ENCODE data around the gene FABP3.

FABP3 gene

DNA sequence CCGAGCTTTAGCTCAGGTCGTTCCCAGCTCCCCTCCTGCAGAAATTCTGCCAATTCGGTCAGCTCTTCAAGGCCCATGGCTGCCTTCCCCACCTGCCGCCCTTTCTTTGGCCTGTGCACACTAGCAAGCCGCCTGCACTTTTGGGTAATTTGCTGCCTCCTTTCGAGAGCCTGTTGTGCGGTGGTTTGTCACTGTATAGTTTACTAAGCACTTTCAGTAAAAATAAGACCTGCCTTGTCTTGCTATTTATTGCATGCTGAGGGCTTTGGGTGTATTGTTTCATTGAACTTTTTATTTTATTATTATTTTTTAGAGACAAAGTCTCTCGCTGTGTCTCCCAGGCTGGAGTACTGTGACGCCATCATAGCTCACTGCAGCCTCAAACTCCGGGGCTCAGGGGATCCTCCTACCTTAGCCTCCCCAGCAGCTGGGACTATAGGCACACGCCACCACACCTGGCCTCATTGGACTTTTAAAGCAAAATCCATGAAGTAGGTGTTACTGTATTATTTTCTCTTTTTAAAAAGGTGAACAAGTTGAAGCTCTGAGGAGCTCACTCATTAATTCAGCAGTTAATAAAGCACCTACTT, 1.1 kb upstream of the FABP3 start:
- H3K9me3 ChIP-seq (ENCODE audit: control insufficient read depth in 5 of 5, low read length in 5 of 5) = no peaks in the 10 kb centered on the region
- H3K9ac ChIP-seq (ENCODE audit: low read length in 5 of 5) = peak overlapping the region in 1 of 5 donors; percentile 26
- H3K27ac ChIP-seq (ENCODE audit: low read depth, low read length) = no peak overlapping the region
- no peaks in the 10 kb centered on the region for H3K27me3 ChIP-seq (ENCODE audit: control insufficient read depth in 5 of 5, insufficient read depth in 4 of 5, low read length in 5 of 5)
- H3K4me1 ChIP-seq (ENCODE audit: control insufficient read depth in 5 of 5, insufficient read depth in 5 of 5, low read length in 5 of 5) = peaks cover 2 to 43% (median 27%) of the 10 kb centered on the region in 5 donors
- H3K36me3 ChIP-seq (ENCODE audit: control insufficient read depth in 5 of 5, insufficient read depth in 5 of 5, low read length in 5 of 5) = no peaks in the 10 kb centered on the region
- H3K4me3 ChIP-seq (ENCODE audit: low read depth in 1 of 5, low read length in 5 of 5) = peak overlapping the region in 4 of 5 donors; percentile 48 to 73 (median 64)

GRCh38 chr1:31372751-31373055, 173 bp downstream of the FABP3 start:
- Histone ChIP-seq H3K9ac (ENCODE audit: low read length in 5 of 5) (peak overlapping the region in 3 of 5 donors; percentile 46 to 72 (median 62)), H3K4me3 (ENCODE audit: low read depth in 1 of 5, low read length in 5 of 5) (peak overlapping the region in 4 of 5 donors; percentile 56 to 73 (median 72)), H3K36me3 (ENCODE audit: control insufficient read depth in 5 of 5, insufficient read depth in 5 of 5, low read length in 5 of 5) (peaks cover 0 to 4% (median 0%) of the 10 kb centered on the region in 5 donors), H3K27me3 (ENCODE audit: control insufficient read depth in 5 of 5, insufficient read depth in 4 of 5, low read length in 5 of 5) (no peaks in the 10 kb centered on the region), H3K4me1 (ENCODE audit: control insufficient read depth in 5 of 5, insufficient read depth in 5 of 5, low read length in 5 of 5) (peaks cover 5 to 43% (median 27%) of the 10 kb centered on the region in 5 donors), H3K27ac (ENCODE audit: low read depth, low read length) (peak overlapping the region; percentile 70), H3K9me3 (ENCODE audit: control insufficient read depth in 5 of 5, low read length in 5 of 5) (no peaks in the 10 kb centered on the region)

DNA sequence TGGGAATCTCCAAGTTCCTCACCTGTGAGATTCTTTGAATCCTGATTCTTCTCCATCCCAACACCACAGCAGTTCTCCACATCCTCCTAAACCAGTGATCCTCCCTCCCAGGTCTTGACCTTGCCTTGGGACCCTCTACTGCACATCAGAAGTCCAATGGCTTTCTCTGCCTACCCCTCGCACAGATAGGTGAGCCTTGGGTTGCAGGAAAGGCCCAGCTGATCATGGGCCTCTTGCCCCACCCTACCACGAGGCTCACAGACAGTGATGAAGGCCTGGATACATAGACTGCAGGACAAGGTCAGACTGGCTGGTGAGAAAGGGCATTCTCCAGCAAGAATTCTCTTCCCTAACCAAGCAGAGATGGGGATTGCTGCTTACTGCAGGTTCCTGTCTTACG, 825 bp downstream of the FABP3 start:
- no peaks in the 10 kb centered on the region for H3K27me3 ChIP-seq (ENCODE audit: control insufficient read depth in 5 of 5, insufficient read depth in 4 of 5, low read length in 5 of 5)
- H3K4me3 ChIP-seq (ENCODE audit: low read depth in 1 of 5, low read length in 5 of 5) = peak overlapping the region in 4 of 5 donors; percentile 56 to 73 (median 72)
- H3K36me3 ChIP-seq (ENCODE audit: control insufficient read depth in 5 of 5, insufficient read depth in 5 of 5, low read length in 5 of 5) = peaks cover 0 to 9% (median 6%) of the 10 kb centered on the region in 5 donors
- no peak overlapping the region for H3K9ac ChIP-seq (ENCODE audit: low read length in 5 of 5)
- no peaks in the 10 kb centered on the region for H3K9me3 ChIP-seq (ENCODE audit: control insufficient read depth in 5 of 5, low read length in 5 of 5)
- H3K27ac ChIP-seq (ENCODE audit: low read depth, low read length) = no peak overlapping the region
- peaks cover 5 to 43% (median 27%) of the 10 kb centered on the region in 5 donors for H3K4me1 ChIP-seq (ENCODE audit: control insufficient read depth in 5 of 5, insufficient read depth in 5 of 5, low read length in 5 of 5)

DNA sequence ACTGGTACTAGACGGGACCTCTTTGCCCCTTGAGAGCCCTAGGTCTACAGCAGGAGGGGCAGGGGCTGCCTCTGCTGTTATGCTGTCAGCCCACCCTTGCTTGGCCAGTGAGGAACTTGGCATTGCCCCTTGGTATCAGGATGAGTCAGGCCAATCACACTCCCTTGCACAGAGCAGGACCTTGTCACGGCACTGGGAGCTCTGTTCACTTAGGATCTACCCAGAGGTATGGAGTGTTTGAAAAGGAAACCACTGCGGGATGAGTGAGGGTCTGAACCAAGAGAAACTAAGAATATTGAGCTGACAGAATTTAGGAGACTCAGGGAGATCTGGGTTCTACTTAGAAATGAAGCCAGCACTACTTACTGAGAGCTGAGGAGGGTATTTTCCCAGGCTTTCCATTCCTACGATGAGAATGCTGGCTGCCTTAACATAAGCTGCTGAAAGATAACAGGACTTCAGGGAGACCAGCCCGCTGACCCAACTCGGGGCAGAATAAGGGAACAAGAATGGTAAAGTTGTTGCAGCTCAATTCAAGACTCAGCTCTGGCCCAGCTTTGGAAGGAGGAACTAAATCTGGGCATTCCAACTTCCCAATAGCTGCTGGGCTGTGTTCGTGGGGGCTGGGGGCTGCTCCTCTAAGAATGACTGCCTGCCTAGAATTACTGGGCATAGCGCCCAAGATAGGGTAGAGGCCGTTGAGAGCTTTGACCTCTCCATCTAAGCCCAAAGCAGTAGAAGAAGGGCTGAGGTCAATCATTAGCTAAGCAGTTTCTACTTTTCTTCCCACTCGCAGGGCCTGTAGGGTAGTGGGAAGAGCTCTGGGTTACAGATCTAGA, 1.5 kb downstream of the FABP3 start:
- peaks cover 0 to 15% (median 12%) of the 10 kb centered on the region in 5 donors for H3K36me3 ChIP-seq (ENCODE audit: control insufficient read depth in 5 of 5, insufficient read depth in 5 of 5, low read length in 5 of 5)
- H3K27ac ChIP-seq (ENCODE audit: low read depth, low read length) = no peak overlapping the region
- H3K9me3 ChIP-seq (ENCODE audit: control insufficient read depth in 5 of 5, low read length in 5 of 5) = no peaks in the 10 kb centered on the region
- peak overlapping the region in 2 of 5 donors; percentile 56 to 73 for H3K4me3 ChIP-seq (ENCODE audit: low read depth in 1 of 5, low read length in 5 of 5)
- H3K27me3 ChIP-seq (ENCODE audit: control insufficient read depth in 5 of 5, insufficient read depth in 4 of 5, low read length in 5 of 5) = no peaks in the 10 kb centered on the region
- H3K4me1 ChIP-seq (ENCODE audit: control insufficient read depth in 5 of 5, insufficient read depth in 5 of 5, low read length in 5 of 5) = peaks cover 5 to 43% (median 27%) of the 10 kb centered on the region in 5 donors
- no peak overlapping the region for H3K9ac ChIP-seq (ENCODE audit: low read length in 5 of 5)

GRCh38 chr1:31370565-31370964, 2.3 kb downstream of the FABP3 start:
- Histone ChIP-seq H3K9ac (ENCODE audit: low read length in 5 of 5) (no peak overlapping the region), H3K4me3 (ENCODE audit: low read depth in 1 of 5, low read length in 5 of 5) (peak overlapping the region in 1 of 5 donors; percentile 36), H3K4me1 (ENCODE audit: control insufficient read depth in 5 of 5, insufficient read depth in 5 of 5, low read length in 5 of 5) (peaks cover 5 to 43% (median 27%) of the 10 kb centered on the region in 5 donors), H3K27ac (ENCODE audit: low read depth, low read length) (no peak overlapping the region), H3K9me3 (ENCODE audit: control insufficient read depth in 5 of 5, low read length in 5 of 5) (no peaks in the 10 kb centered on the region), H3K36me3 (ENCODE audit: control insufficient read depth in 5 of 5, insufficient read depth in 5 of 5, low read length in 5 of 5) (peaks cover 0 to 22% (median 16%) of the 10 kb centered on the region in 5 donors), H3K27me3 (ENCODE audit: control insufficient read depth in 5 of 5, insufficient read depth in 4 of 5, low read length in 5 of 5) (no peaks in the 10 kb centered on the region)

DNA sequence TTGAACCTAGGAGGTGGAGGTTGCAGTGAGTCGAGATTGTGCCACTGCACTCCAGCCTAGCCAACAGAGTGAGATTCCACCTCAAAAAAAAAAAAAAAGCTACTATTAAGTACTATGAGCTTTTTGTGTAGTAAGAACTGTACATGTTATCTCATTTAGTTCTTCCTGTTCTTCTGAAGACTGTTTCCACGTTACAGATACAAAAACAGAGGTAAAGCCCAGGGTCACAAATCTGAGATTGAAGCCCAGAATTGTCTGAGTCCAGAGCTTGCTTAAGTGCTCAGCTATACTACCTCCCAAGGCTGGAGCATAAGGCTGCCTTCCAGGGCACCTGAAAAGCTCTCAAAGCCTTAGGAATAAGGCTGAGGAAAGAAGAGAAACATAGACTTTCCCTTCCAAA, 2.9 kb downstream of the FABP3 start:
- H3K36me3 ChIP-seq (ENCODE audit: control insufficient read depth in 5 of 5, insufficient read depth in 5 of 5, low read length in 5 of 5) = peaks cover 0 to 27% (median 21%) of the 10 kb centered on the region in 5 donors
- peaks cover 5 to 42% (median 27%) of the 10 kb centered on the region in 5 donors for H3K4me1 ChIP-seq (ENCODE audit: control insufficient read depth in 5 of 5, insufficient read depth in 5 of 5, low read length in 5 of 5)
- H3K9ac ChIP-seq (ENCODE audit: low read length in 5 of 5) = no peak overlapping the region
- no peaks in the 10 kb centered on the region for H3K9me3 ChIP-seq (ENCODE audit: control insufficient read depth in 5 of 5, low read length in 5 of 5)
- no peaks in the 10 kb centered on the region for H3K27me3 ChIP-seq (ENCODE audit: control insufficient read depth in 5 of 5, insufficient read depth in 4 of 5, low read length in 5 of 5)
- no peak overlapping the region for H3K4me3 ChIP-seq (ENCODE audit: low read depth in 1 of 5, low read length in 5 of 5)
- H3K27ac ChIP-seq (ENCODE audit: low read depth, low read length) = no peak overlapping the region

GRCh38 chr1:31368611-31369107, 4.2 kb downstream of the FABP3 start:
- Histone ChIP-seq H3K27ac (ENCODE audit: low read depth, low read length) (no peak overlapping the region), H3K4me1 (ENCODE audit: control insufficient read depth in 5 of 5, insufficient read depth in 5 of 5, low read length in 5 of 5) (peaks cover 5 to 29% (median 18%) of the 10 kb centered on the region in 5 donors), H3K27me3 (ENCODE audit: control insufficient read depth in 5 of 5, insufficient read depth in 4 of 5, low read length in 5 of 5) (no peaks in the 10 kb centered on the region), H3K36me3 (ENCODE audit: control insufficient read depth in 5 of 5, insufficient read depth in 5 of 5, low read length in 5 of 5) (peaks cover 3 to 41% (median 33%) of the 10 kb centered on the region in 5 donors), H3K9me3 (ENCODE audit: control insufficient read depth in 5 of 5, low read length in 5 of 5) (no peaks in the 10 kb centered on the region), H3K4me3 (ENCODE audit: low read depth in 1 of 5, low read length in 5 of 5) (no peak overlapping the region), H3K9ac (ENCODE audit: low read length in 5 of 5) (no peak overlapping the region)

GRCh38 chr1:31366796-31367195, 6.1 kb downstream of the FABP3 start:
- Histone ChIP-seq H3K9ac (ENCODE audit: low read length in 5 of 5) (no peak overlapping the region), H3K4me1 (ENCODE audit: control insufficient read depth in 5 of 5, insufficient read depth in 5 of 5, low read length in 5 of 5) (peaks cover 0 to 10% (median 5%) of the 10 kb centered on the region in 5 donors), H3K27ac (ENCODE audit: low read depth, low read length) (no peak overlapping the region), H3K27me3 (ENCODE audit: control insufficient read depth in 5 of 5, insufficient read depth in 4 of 5, low read length in 5 of 5) (no peaks in the 10 kb centered on the region), H3K36me3 (ENCODE audit: control insufficient read depth in 5 of 5, insufficient read depth in 5 of 5, low read length in 5 of 5) (peaks cover 10 to 45% (median 33%) of the 10 kb centered on the region in 5 donors), H3K9me3 (ENCODE audit: control insufficient read depth in 5 of 5, low read length in 5 of 5) (no peaks in the 10 kb centered on the region), H3K4me3 (ENCODE audit: low read depth in 1 of 5, low read length in 5 of 5) (no peak overlapping the region)

DNA sequence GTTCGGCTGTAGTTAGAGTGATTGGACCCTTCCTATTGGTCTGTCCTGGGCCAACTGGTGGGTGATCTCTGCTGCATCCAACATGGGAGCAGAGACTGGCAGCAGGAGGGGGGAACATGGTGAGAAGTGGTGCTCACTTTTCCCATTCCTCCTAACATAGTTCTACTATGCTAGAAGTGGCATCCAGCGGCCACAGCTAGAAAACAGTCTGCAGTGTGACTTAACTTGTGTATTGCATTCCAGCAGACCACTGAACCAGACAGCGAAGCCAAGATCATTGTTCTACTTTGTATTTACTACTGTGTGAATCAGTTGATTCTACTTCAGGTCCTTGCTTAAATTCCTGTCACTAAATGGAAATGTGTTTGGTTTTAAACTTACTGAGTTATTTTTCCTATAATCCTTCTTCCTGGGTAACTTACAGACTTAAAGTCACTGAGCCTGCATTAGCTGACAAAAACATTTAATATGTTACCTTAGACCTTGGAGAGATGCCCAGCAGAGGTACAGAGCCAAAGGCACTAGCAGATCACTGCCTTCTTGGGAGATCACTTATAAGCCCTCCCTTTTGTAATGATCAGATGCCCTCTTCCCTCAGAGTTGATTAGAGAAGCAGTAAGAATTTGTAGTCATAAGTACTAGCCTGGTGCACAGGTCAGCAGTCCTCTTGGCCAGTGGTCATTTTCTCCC, 8.2 kb downstream of the FABP3 start:
- Histone ChIP-seq H3K4me3 (ENCODE audit: low read depth in 1 of 5, low read length in 5 of 5) (no peak overlapping the region), H3K9me3 (ENCODE audit: control insufficient read depth in 5 of 5, low read length in 5 of 5) (no peaks in the 10 kb centered on the region), H3K27ac (ENCODE audit: low read depth, low read length) (no peak overlapping the region), H3K9ac (ENCODE audit: low read length in 5 of 5) (no peak overlapping the region), H3K27me3 (ENCODE audit: control insufficient read depth in 5 of 5, insufficient read depth in 4 of 5, low read length in 5 of 5) (no peaks in the 10 kb centered on the region), H3K4me1 (ENCODE audit: control insufficient read depth in 5 of 5, insufficient read depth in 5 of 5, low read length in 5 of 5) (peaks cover 0 to 3% (median 0%) of the 10 kb centered on the region in 5 donors), H3K36me3 (ENCODE audit: control insufficient read depth in 5 of 5, insufficient read depth in 5 of 5, low read length in 5 of 5) (peaks cover 19 to 57% (median 42%) of the 10 kb centered on the region in 5 donors)

All from subcutaneous abdominal adipose tissue (tissue), 5 donors.